Neural crest cell (in vitro differentiated cells): ENCODE results near the gene INPP4B. TPM values are rescaled to one million over a fixed set of nuclear protein-coding genes. Genes with fewer than 3 reads are reported as not detected.

ENCODE experiments used
- DNase-seq: peaks from one replicate; pipeline ENCODE4 v3.0.0; 2021; ENCODE audit warnings: low read depth, mixed read lengths, low spot score
- H3K27ac Mint-ChIP-seq: one replicate; pipeline ENCODE4 v1.8.0; 2021; ENCODE audit warnings: mild to moderate bottlenecking, mixed read lengths; ENCODE audit not compliant: unreplicated experiment
- H3K27me3 Mint-ChIP-seq: 2 replicates; pipeline ENCODE4 v1.8.0; 2021; ENCODE audit warnings: low read depth, mild to moderate bottlenecking, mixed read lengths
- H3K36me3 Mint-ChIP-seq: 2 replicates; pipeline ENCODE4 v1.8.0; 2021; ENCODE audit warnings: low read depth, mild to moderate bottlenecking, mixed read lengths
- H3K4me1 Mint-ChIP-seq: 2 replicates; pipeline ENCODE4 v1.8.0; 2021; ENCODE audit warnings: mixed read lengths
- H3K4me3 Mint-ChIP-seq: one replicate; pipeline ENCODE4 v1.8.0; 2021; ENCODE audit warnings: mild to moderate bottlenecking, mixed read lengths
- H3K9me3 Mint-ChIP-seq: 2 replicates; pipeline ENCODE4 v1.8.0; 2021; ENCODE audit warnings: mixed read lengths
- CTCF ChIP-seq: fragments of 200-600 bp; sonication (generic); conservative IDR thresholded peaks from 2 replicates; pipeline ENCODE4 v1.5.0; 2021; ENCODE audit warnings: antibody characterized with exemption, mild to moderate bottlenecking
- total RNA-seq: library from RNA; stranded (reverse); gene quantifications from 2 replicates; pipeline ENCODE4 v1.2.1, GENCODE V29; 2021

The INPP4B gene
- total RNA-seq, 1 donor from 2014 or later, result 7.3 TPM

- Mint-ChIP-seq H3K9me3 (no peaks in the 10 kb centered on the region), H3K27me3 (no peaks in the 10 kb centered on the region), H3K27ac (no peak overlapping the region), H3K4me1 (no peaks in the 10 kb centered on the region), H3K4me3 (no peak overlapping the region), H3K36me3 (no peaks in the 10 kb centered on the region)
- DNase-seq, result no peak
- peak; percentile 65 for TF ChIP-seq CTCF
These were observed 126.1 kb downstream of the INPP4B start for GRCh38 chr4:142719854-142720541.

- H3K27me3 Mint-ChIP-seq, result no peaks in the 10 kb centered on the region
- TF ChIP-seq CTCF, result no peak
- no peaks in the 10 kb centered on the region for H3K4me1 Mint-ChIP-seq
- H3K36me3 Mint-ChIP-seq, result no peaks in the 10 kb centered on the region
- no peak overlapping the region for H3K27ac Mint-ChIP-seq
- H3K4me3 Mint-ChIP-seq, result no peak overlapping the region
- DNase-seq, result no peak
- H3K9me3 Mint-ChIP-seq, result no peaks in the 10 kb centered on the region
These were observed 127.1 kb downstream of the INPP4B start for GRCh38 chr4:142718981-142719380.

- H3K4me1 Mint-ChIP-seq, result no peaks in the 10 kb centered on the region
- H3K27me3 Mint-ChIP-seq, result no peaks in the 10 kb centered on the region
- no peak for TF ChIP-seq CTCF
- DNase-seq, result no peak
- H3K4me3 Mint-ChIP-seq, result no peak overlapping the region
- H3K27ac Mint-ChIP-seq, result no peak overlapping the region
- no peaks in the 10 kb centered on the region for H3K9me3 Mint-ChIP-seq
- H3K36me3 Mint-ChIP-seq, result no peaks in the 10 kb centered on the region
These were observed 130.4 kb downstream of the INPP4B start for GRCh38 chr4:142715727-142716126.

GRCh38 chr4:142713282-142714030 is 132.6 kb downstream of the INPP4B start:
- H3K4me1 Mint-ChIP-seq, result no peaks in the 10 kb centered on the region
- no peaks in the 10 kb centered on the region for H3K36me3 Mint-ChIP-seq
- DNase-seq, result no peak
- no peaks in the 10 kb centered on the region for H3K9me3 Mint-ChIP-seq
- no peak overlapping the region for H3K27ac Mint-ChIP-seq
- TF ChIP-seq CTCF, result no peak
- no peak overlapping the region for H3K4me3 Mint-ChIP-seq
- H3K27me3 Mint-ChIP-seq, result no peaks in the 10 kb centered on the region

- no peak for DNase-seq
- H3K27ac Mint-ChIP-seq, result no peak overlapping the region
- peaks cover 4% of the 10 kb centered on the region for H3K9me3 Mint-ChIP-seq
- TF ChIP-seq CTCF, result no peak
- H3K4me1 Mint-ChIP-seq, result no peaks in the 10 kb centered on the region
- no peaks in the 10 kb centered on the region for H3K36me3 Mint-ChIP-seq
- H3K4me3 Mint-ChIP-seq, result no peak overlapping the region
- H3K27me3 Mint-ChIP-seq, result no peaks in the 10 kb centered on the region
These were observed 137.9 kb downstream of the INPP4B start for GRCh38 chr4:142708231-142708630.
